GM12891 (cell line): Measurements from ENCODE around the gene KLHL11.
"Not testable (repeated sequence)": the region's sequence is repeated elsewhere in the genome, so short reads cannot be mapped to it uniquely, and the experiment has no call there.

Experiments used
- DNase-seq: peaks from one replicate; pipeline ENCODE4 v3.0.0; 2011; ENCODE audit warnings: low spot score; ENCODE audit not compliant: insufficient read length
- FAIRE-seq: peaks from 2 replicates; lab custom pipeline; 2011; peaks lifted over from hg19 to GRCh38; lab: Jason Lieb, UNC
- PAX5 ChIP-seq: IDR thresholded peaks from 2 replicates; pipeline ENCODE4 v1.6.1; 2011; ENCODE audit warnings: low read length, moderate library complexity, mild to moderate bottlenecking; ENCODE audit not compliant: insufficient read depth, severe bottlenecking
- POLR2A ChIP-seq: IDR thresholded peaks from 2 replicates; pipeline ENCODE4 v1.6.1; 2011; ENCODE audit warnings: low read depth, low read length, control low read depth
- POLR2AphosphoS5 ChIP-seq: IDR thresholded peaks from 2 replicates; pipeline ENCODE4 v1.6.1; 2011; ENCODE audit warnings: low read depth, low read length, control low read depth
- POU2F2 ChIP-seq: IDR thresholded peaks from 2 replicates; pipeline ENCODE4 v1.6.1; 2011; ENCODE audit warnings: low read depth, mild to moderate bottlenecking, control low read depth, low read length, moderate library complexity
- SPI1 ChIP-seq: IDR thresholded peaks from 2 replicates; pipeline ENCODE4 v1.6.1; 2011; ENCODE audit warnings: low read depth, low read length, control low read depth
- TAF1 ChIP-seq: IDR thresholded peaks from 2 replicates; pipeline ENCODE4 v1.6.1; 2011; ENCODE audit warnings: low read depth, low read length, control low read depth

Gene KLHL11

DNA sequence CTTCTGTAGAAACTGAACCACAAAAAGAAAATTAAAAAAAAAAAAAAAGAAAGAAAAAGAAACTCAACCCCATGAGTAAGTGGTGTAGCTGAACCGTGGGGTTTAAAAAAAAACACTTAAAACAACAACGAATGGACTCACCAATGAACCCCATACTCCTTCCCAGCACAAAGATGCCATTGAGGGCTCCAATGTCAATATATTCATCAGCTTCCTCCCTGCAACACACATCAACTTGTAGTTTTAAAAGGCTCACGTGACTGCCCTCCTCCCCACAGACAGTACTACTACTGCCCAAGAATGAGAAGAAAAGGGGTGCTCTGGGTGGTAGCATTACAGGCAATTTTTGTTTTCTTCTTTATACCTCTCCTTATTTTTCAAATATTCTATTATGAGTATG, 3.3 kb upstream of the KLHL11 start:
- no peak for DNase-seq
- TF ChIP-seq SPI1 (no peak), POLR2AphosphoS5 (no peak), PAX5 (no peak), POU2F2 (no peak), POLR2A (no peak), TAF1 (no peak)
- no peak for FAIRE-seq

GRCh38 chr17:41865596-41865893, 322 bp upstream of the KLHL11 start:
- no peak for DNase-seq
- FAIRE-seq, result no peak
- TF ChIP-seq POU2F2, result no peak; the same call in 1 of the 2 replicates
- no peak for TF ChIP-seq PAX5
- TF ChIP-seq POLR2A, result peak; percentile 72; the same call in 1 of the 2 replicates

DNA sequence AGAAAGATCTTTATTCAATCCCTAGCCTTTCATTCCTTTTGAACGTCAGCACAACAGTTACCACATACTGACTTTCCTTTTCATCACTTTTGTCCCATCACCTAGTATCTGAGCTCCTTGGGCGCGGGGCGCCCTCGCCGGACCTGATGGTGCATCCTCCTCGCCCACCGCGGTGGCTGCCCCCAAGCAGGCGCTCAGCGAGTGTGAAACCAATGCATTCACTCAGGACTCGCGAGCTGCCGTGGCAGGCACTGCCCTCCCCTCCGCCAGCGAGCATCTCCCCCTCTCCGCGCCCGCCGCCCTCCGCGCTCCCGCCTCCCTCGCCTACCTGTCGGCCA, 756 bp downstream of the KLHL11 start:
- TF ChIP-seq POU2F2 (no peak), PAX5 (no peak), POLR2A (no peak), POLR2AphosphoS5 (no peak), TAF1 (no peak), SPI1 (no peak)
- DNase-seq (no peak), FAIRE-seq (no peak)

GRCh38 chr17:41863074-41863848, 2.0 kb downstream of the KLHL11 start:
- no peak for TF ChIP-seq SPI1
- TF ChIP-seq TAF1, result no peak
- no peak for TF ChIP-seq POU2F2
- no peak for TF ChIP-seq POLR2A
- FAIRE-seq, result peak; percentile 9
- DNase-seq, result no peak

- FAIRE-seq (no peak), DNase-seq (no peak)
- TF ChIP-seq SPI1 (no peak), POLR2AphosphoS5 (no peak), POLR2A (no peak), TAF1 (no peak), POU2F2 (no peak)
Measured at GRCh38 chr17:41860254-41860931, 4.8 kb downstream of the KLHL11 start.

DNA sequence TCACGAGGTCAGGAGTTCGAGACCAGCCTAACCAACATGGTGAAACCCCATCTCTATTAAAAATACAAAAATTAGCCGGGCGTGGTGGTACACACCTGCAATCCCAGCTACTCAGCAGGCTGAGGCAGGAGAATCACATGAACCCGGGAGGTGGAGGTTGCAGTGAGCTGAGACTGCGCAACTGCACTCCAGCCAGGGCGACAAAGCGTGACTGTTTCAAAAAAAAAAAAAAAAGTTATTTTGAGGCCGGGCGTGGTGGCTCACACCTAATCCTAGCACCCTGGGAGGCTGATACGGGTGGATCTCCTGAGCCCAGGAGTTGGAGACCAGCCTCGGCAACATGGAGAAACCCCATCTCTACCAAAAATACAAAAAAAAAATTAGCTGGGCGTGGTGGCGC, 13.8 kb downstream of the KLHL11 start:
- not testable (repeated sequence) for DNase-seq, FAIRE-seq
- TF ChIP-seq PAX5, result peak; percentile 46

DNA sequence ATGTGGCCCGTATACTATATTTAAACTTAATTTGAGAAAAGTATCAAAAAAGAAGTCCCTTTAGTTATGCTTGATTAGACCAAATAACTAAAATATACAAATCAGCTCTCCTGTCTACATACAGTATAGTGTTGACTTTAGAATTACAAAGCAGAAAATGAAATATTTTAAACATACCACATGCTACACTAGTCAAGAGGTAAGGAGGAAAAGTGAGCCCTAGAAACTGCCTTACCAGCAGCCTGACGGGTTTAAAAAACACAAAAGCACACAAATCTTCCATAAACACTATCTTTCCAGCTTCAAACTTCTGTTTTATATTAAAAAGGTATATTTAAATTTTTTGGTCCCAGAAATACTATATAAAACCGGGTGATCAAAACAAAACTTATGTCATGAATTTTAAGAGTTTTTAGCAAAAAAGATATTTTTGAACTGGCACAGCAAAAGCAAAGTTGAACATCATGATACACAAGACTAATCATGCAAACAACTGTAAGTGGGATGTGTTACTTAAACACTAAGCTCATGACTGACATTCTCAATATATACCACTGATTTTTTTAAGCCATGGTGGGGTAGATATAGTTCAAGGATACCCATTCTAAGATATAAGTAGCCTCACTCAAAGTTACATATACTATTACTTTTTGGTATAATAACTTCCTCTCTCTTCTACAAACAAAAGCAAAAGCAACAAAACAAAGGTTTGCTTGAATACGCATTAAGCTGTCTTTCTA, 15.8 kb downstream of the KLHL11 start:
- TF ChIP-seq SPI1 (no peak), POLR2A (no peak), POU2F2 (no peak), TAF1 (no peak), PAX5 (no peak)
- DNase-seq, result no peak
- FAIRE-seq, result peak; percentile 16

- peak; percentile 35 for FAIRE-seq
Measured at GRCh38 chr17:41848788-41849187, 16.4 kb downstream of the KLHL11 start.

DNA sequence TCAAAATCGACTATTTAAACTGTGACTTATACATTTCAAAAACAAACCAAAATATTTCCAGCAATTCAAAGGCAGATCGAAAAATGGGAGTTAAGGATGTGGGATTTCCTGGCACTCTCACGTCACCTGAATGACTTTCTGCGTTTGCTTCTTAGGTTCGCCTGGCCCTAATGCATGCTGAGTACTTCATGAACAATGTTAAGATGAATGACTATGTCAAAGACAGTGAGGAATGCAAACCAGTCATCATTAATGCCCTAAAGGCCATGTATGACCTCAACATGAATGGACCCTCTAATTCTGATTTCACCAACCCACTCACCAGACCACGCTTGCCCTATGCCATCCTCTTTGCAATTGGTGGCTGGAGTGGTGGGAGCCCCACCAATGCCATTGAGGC, 20.3 kb downstream of the KLHL11 start:
- FAIRE-seq (no peak), DNase-seq (no peak)
- no peak for TF ChIP-seq SPI1
- no peak for TF ChIP-seq POU2F2
- no peak for TF ChIP-seq PAX5
- TF ChIP-seq TAF1, result no peak
- no peak for TF ChIP-seq POLR2A
- TF ChIP-seq POLR2AphosphoS5, result no peak

More at GRCh38 chr17:41848788-41849187, 16.4 kb downstream of the KLHL11 start:
- no peak for DNase-seq
- no peak for TF ChIP-seq TAF1
- no peak for TF ChIP-seq POU2F2
- TF ChIP-seq SPI1, result no peak
- TF ChIP-seq PAX5, result no peak
- TF ChIP-seq POLR2A, result no peak
- TF ChIP-seq POLR2AphosphoS5, result no peak

- DNase-seq, FAIRE-seq: not testable (repeated sequence)
Measured at GRCh38 chr17:41840781-41841180, 24.4 kb downstream of the KLHL11 start.

- not testable (repeated sequence) for FAIRE-seq, DNase-seq
Measured at GRCh38 chr17:41839448-41839847, 25.8 kb downstream of the KLHL11 start.
